NT2/D1 (cell line): Measurements from ENCODE around the gene ACSF3.

Source experiments
- DNase-seq: peaks from one replicate; pipeline ENCODE4 v3.0.0-alpha.2; 2011; ENCODE audit warnings: low read depth, low spot score
- H3K27me3 ChIP-seq: 2 replicates; pipeline ENCODE4 v1.6.0; 2011; ENCODE audit warnings: mild to moderate bottlenecking; ENCODE audit not compliant: insufficient read length, insufficient read depth
- H3K36me3 ChIP-seq: 2 replicates; pipeline ENCODE4 v1.6.1; 2011; ENCODE audit warnings: mild to moderate bottlenecking, low read length, mixed read lengths; ENCODE audit not compliant: insufficient read depth, insufficient read length
- H3K4me1 ChIP-seq: 2 replicates; pipeline ENCODE4 v1.5.1; 2011; ENCODE audit not compliant: insufficient read depth, insufficient read length
- H3K4me3 ChIP-seq: 2 replicates; pipeline ENCODE4 v1.5.1; 2011; ENCODE audit warnings: low read depth; ENCODE audit not compliant: insufficient read length
- H3K9ac ChIP-seq: 2 replicates; pipeline ENCODE4 v1.6.0; 2011; ENCODE audit warnings: low read depth; ENCODE audit not compliant: insufficient read length
- H3K9me3 ChIP-seq: 2 replicates; pipeline ENCODE4 v1.5.1; 2011; ENCODE audit warnings: mild to moderate bottlenecking, low read length; ENCODE audit not compliant: insufficient read depth
- SUZ12 ChIP-seq: IDR thresholded peaks from 2 replicates; pipeline ENCODE4 v1.6.1; 2011; ENCODE audit not compliant: insufficient read length, insufficient read depth; ENCODE audit errors: extremely low read depth
- YY1 ChIP-seq: IDR thresholded peaks from 2 replicates; pipeline ENCODE4 v1.6.1; 2011; ENCODE audit not compliant: insufficient read length, insufficient read depth
- ZNF274 ChIP-seq: IDR thresholded peaks from 2 replicates; pipeline ENCODE4 v1.6.1; 2011; ENCODE audit warnings: mild to moderate bottlenecking, low read depth, low read length

The ACSF3 gene

GRCh38 chr16:89193576-89194293, 100.1 kb downstream of the ACSF3 start:
- no peak overlapping the region for H3K4me3 ChIP-seq
- no peak for DNase-seq
- no peak for TF ChIP-seq SUZ12
- no peak for TF ChIP-seq YY1
- no peak for TF ChIP-seq ZNF274
- H3K9ac ChIP-seq: peak overlapping the region; percentile 56
- no peaks in the 10 kb centered on the region for H3K36me3 ChIP-seq
- peaks cover 22% of the 10 kb centered on the region for H3K4me1 ChIP-seq
- peaks cover 10% of the 10 kb centered on the region; the same call in 1 of the 2 replicates for H3K9me3 ChIP-seq
- peaks cover 20% of the 10 kb centered on the region for H3K27me3 ChIP-seq

GRCh38 chr16:89194340-89195311, 101.0 kb downstream of the ACSF3 start:
- H3K36me3 ChIP-seq: no peaks in the 10 kb centered on the region
- H3K4me3 ChIP-seq: no peak overlapping the region
- peaks cover 25% of the 10 kb centered on the region for H3K27me3 ChIP-seq
- no peak for DNase-seq
- peaks cover 10% of the 10 kb centered on the region; the same call in 1 of the 2 replicates for H3K9me3 ChIP-seq
- peak overlapping the region; percentile 21 for H3K9ac ChIP-seq
- TF ChIP-seq SUZ12 (no peak), YY1 (no peak), ZNF274 (no peak)
- H3K4me1 ChIP-seq: peaks cover 24% of the 10 kb centered on the region

GRCh38 chr16:89195521-89196171, 102.0 kb downstream of the ACSF3 start:
- Histone ChIP-seq H3K4me1 (peaks cover 32% of the 10 kb centered on the region), H3K27me3 (peaks cover 29% of the 10 kb centered on the region), H3K9me3 (peaks cover 7% of the 10 kb centered on the region; the same call in 1 of the 2 replicates), H3K4me3 (no peak overlapping the region), H3K9ac (no peak overlapping the region), H3K36me3 (no peaks in the 10 kb centered on the region)
- no peak for TF ChIP-seq SUZ12
- no peak for TF ChIP-seq YY1
- no peak for TF ChIP-seq ZNF274
- DNase-seq: no peak

- no peak overlapping the region for H3K4me3 ChIP-seq
- no peaks in the 10 kb centered on the region for H3K36me3 ChIP-seq
- H3K9me3 ChIP-seq: no peaks in the 10 kb centered on the region
- peaks cover 25% of the 10 kb centered on the region for H3K27me3 ChIP-seq
- H3K9ac ChIP-seq: no peak overlapping the region
- H3K4me1 ChIP-seq: peaks cover 29% of the 10 kb centered on the region
- TF ChIP-seq SUZ12 (no peak), YY1 (no peak), ZNF274 (no peak)
- no peak for DNase-seq
Measured at GRCh38 chr16:89197033-89197632, 103.5 kb downstream of the ACSF3 start.

DNA sequence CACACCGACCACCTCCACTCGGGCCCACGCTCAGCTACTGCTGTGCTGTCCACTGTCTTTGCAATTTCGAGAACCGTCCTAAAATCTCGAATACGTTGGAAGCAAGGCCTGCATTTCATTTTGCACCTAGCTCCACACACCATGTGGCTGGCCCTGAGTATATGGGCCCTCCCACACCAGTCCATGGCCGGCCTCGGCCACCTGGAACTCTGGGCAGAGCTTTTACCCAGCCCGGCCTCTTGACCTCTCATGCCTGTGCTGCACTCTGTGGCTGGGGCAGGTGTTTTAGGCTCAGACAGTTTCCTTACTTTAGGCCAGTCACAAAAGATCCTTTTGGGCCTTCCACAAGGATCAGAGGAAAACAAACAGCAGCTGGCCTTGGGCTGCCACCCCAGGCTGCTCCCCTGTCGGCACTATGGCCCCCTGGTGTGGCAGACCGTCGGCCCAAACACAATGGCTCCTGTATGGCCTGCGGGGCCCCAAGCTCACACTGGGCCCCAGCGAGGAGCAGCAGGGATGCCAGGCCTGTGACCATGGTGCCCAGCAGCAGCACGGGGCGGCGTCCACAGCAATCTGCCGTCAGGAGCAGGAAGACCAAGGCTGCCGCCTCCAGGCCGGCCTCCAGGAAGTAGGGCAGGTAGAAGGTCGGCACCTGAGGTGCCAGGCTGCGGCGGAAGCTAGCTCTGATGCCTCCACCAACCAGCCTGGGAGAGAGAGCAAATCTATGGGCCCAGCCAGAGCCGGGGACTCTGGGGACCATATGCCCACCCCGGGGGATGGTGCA, 104.2 kb downstream of the ACSF3 start:
- Histone ChIP-seq H3K36me3 (no peaks in the 10 kb centered on the region), H3K27me3 (peaks cover 31% of the 10 kb centered on the region), H3K4me3 (no peak overlapping the region), H3K4me1 (peaks cover 29% of the 10 kb centered on the region), H3K9ac (no peak overlapping the region), H3K9me3 (no peaks in the 10 kb centered on the region; the same call in 1 of the 2 replicates)
- DNase-seq: no peak
- TF ChIP-seq YY1: no peak
- TF ChIP-seq SUZ12: no peak
- no peak for TF ChIP-seq ZNF274

- no peak overlapping the region for H3K4me3 ChIP-seq
- no peak for TF ChIP-seq ZNF274
- no peak for TF ChIP-seq YY1
- TF ChIP-seq SUZ12: no peak
- peaks cover 39% of the 10 kb centered on the region for H3K27me3 ChIP-seq
- DNase-seq: no peak
- H3K9me3 ChIP-seq: no peaks in the 10 kb centered on the region; the same call in 1 of the 2 replicates
- H3K9ac ChIP-seq: no peak overlapping the region
- H3K4me1 ChIP-seq: peaks cover 29% of the 10 kb centered on the region
- no peaks in the 10 kb centered on the region for H3K36me3 ChIP-seq
Measured at GRCh38 chr16:89198417-89199240, 105.0 kb downstream of the ACSF3 start.
